IMR-90 (cell line): ENCODE data around the gene OSBPL1A. TPM values are rescaled to one million over a fixed set of nuclear protein-coding genes. Genes with fewer than 3 reads are reported as not detected.

Experiments
- ATAC-seq: fragments of 200-7000 bp; cut with Tn5 transposase; 2 replicates; pipeline ENCODE4 v1.9.1; 2020; ENCODE audit warnings: low read depth, mild to moderate bottlenecking, moderate library complexity
- BruUV-seq: library from RNA; stranded (reverse); fragments of 400-500 nt; replicated peaks from 2 replicates; lab custom pipeline; 2021; lab: Mats Ljungman, UMichigan
- CTCF ChIA-PET: fragments of 300-600 bp; formaldehyde crosslinking; extraction: SDS; loops from one replicate; lab custom pipeline; 2021; ENCODE audit warnings: antibody characterized with exemption; lab: Yijun Ruan, JAX
- POLR2A ChIA-PET: fragments of 300-600 bp; sonication (Branson Sonifier 250); formaldehyde crosslinking; loops from one replicate; lab custom pipeline; 2022; ENCODE audit warnings: antibody characterized with exemption; ENCODE audit not compliant: unreplicated experiment; lab: Charles Lee
- DNase-seq: peaks from one replicate; pipeline ENCODE4 v3.0.0; 2013
- H2AFZ ChIP-seq: replicated peaks from 2 replicates; pipeline ENCODE3; 2013; ENCODE audit warnings: low read length, mild to moderate bottlenecking; ENCODE audit not compliant: poor library complexity
- H2AK5ac ChIP-seq: 2 replicates; pipeline ENCODE4 v1.6.1; 2013; ENCODE audit warnings: low read depth, low read length, inconsistent platforms
- H2AK9ac ChIP-seq: replicated peaks from 2 replicates; pipeline ENCODE3; 2013; ENCODE audit warnings: mild to moderate bottlenecking, low read depth, low read length, moderate library complexity; ENCODE audit not compliant: poor library complexity
- H2BK120ac ChIP-seq: 2 replicates; pipeline ENCODE4 v1.6.1; 2013; ENCODE audit warnings: low read depth, low read length, inconsistent platforms
- H2BK15ac ChIP-seq: 3 replicates; pipeline ENCODE4 v1.6.1; 2013; ENCODE audit warnings: low read depth, low read length, inconsistent platforms
- H2BK20ac ChIP-seq: 2 replicates; pipeline ENCODE4 v1.6.1; 2013; ENCODE audit warnings: low read depth, mild to moderate bottlenecking, inconsistent platforms, low read length, moderate library complexity
- H2BK5ac ChIP-seq: 2 replicates; pipeline ENCODE4 v1.6.1; 2013; ENCODE audit warnings: mild to moderate bottlenecking, low read depth, low read length, inconsistent platforms; ENCODE audit not compliant: poor library complexity, severe bottlenecking
- H3K14ac ChIP-seq: replicated peaks from 2 replicates; pipeline ENCODE4 v1.6.1; 2013; ENCODE audit warnings: low read depth, low read length, inconsistent platforms
- H3K18ac ChIP-seq: 2 replicates; pipeline ENCODE4 v1.6.1; 2013; ENCODE audit warnings: low read depth, low read length, control low read depth
- H3K23ac ChIP-seq: 2 replicates; pipeline ENCODE4 v1.6.1; 2013; ENCODE audit warnings: low read depth, low read length, inconsistent platforms
- H3K27ac ChIP-seq: 2 replicates; pipeline ENCODE4 v1.5.1; 2013; ENCODE audit warnings: mild to moderate bottlenecking, control low read depth, low read length; ENCODE audit not compliant: insufficient read depth
- H3K27me3 ChIP-seq: 2 replicates; pipeline ENCODE4 v1.6.1; 2013; ENCODE audit warnings: low read length; ENCODE audit not compliant: control insufficient read depth, insufficient read depth
- H3K36me3 ChIP-seq: 2 replicates; pipeline ENCODE4 v1.6.1; 2013; ENCODE audit warnings: low read length, mixed read lengths; ENCODE audit not compliant: control insufficient read depth, insufficient read depth
- H3K4ac ChIP-seq: 2 replicates; pipeline ENCODE4 v1.6.1; 2013; ENCODE audit warnings: low read depth, low read length, inconsistent platforms
- H3K4me1 ChIP-seq: 2 replicates; pipeline ENCODE4 v1.6.1; 2013; ENCODE audit warnings: low read length, mixed read lengths; ENCODE audit not compliant: control insufficient read depth, insufficient read depth
- H3K4me2 ChIP-seq: 2 replicates; pipeline ENCODE4 v1.6.1; 2013; ENCODE audit warnings: low read depth, mild to moderate bottlenecking, control low read depth, low read length, moderate library complexity
- H3K4me3 ChIP-seq: 2 replicates; pipeline ENCODE4 v1.5.1; 2013; ENCODE audit warnings: low read depth, mild to moderate bottlenecking, control low read depth, low read length, moderate library complexity; ENCODE audit not compliant: insufficient read depth
- H3K56ac ChIP-seq: 2 replicates; pipeline ENCODE4 v1.6.1; 2013; ENCODE audit warnings: low read length, inconsistent platforms; ENCODE audit not compliant: insufficient read depth; ENCODE audit errors: extremely low read depth
- H3K79me1 ChIP-seq, 2 experiments: 2 replicates each; pipeline ENCODE4 v1.6.1; 2013; ENCODE audit warnings: low read length in 2 of 2, inconsistent platforms in 1 of 2, low read depth in 1 of 2
- H3K9ac ChIP-seq: 2 replicates; pipeline ENCODE4 v1.6.1; 2013; ENCODE audit warnings: low read depth, low read length, control low read depth
- H3K9me1 ChIP-seq: 2 replicates; pipeline ENCODE4 v1.6.1; 2013; ENCODE audit warnings: low read length, inconsistent platforms; ENCODE audit not compliant: insufficient read depth
- H3K9me3 ChIP-seq: 2 replicates; pipeline ENCODE4 v1.6.1; 2013; ENCODE audit warnings: low read length; ENCODE audit not compliant: control insufficient read depth, insufficient read depth
- H4K20me1 ChIP-seq: 2 replicates; pipeline ENCODE4 v1.6.1; 2013; ENCODE audit warnings: low read length, inconsistent platforms; ENCODE audit not compliant: insufficient read depth
- H4K5ac ChIP-seq: 2 replicates; pipeline ENCODE4 v1.6.1; 2013; ENCODE audit warnings: mild to moderate bottlenecking, low read depth, low read length, control low read depth
- H4K8ac ChIP-seq, 2 experiments: 2 replicates each; pipeline ENCODE4 v1.6.1; 2013; ENCODE audit warnings: low read depth in 2 of 2, low read length in 2 of 2, control low read depth in 1 of 2, inconsistent platforms in 1 of 2
- H4K91ac ChIP-seq: 2 replicates; pipeline ENCODE4 v1.6.1; 2013; ENCODE audit warnings: low read depth, low read length, inconsistent platforms; ENCODE audit not compliant: insufficient read depth
- BHLHE40 ChIP-seq: fragments of 150-350 bp; IDR thresholded peaks from 2 replicates; pipeline ENCODE4 v1.6.1; 2016; ENCODE audit warnings: mild to moderate bottlenecking, low read depth, low read length
- CHD1 ChIP-seq: IDR thresholded peaks from 2 replicates; pipeline ENCODE4 v1.6.1; 2012; ENCODE audit warnings: low read depth, low read length, improper control_type of control experiment
- MAFK ChIP-seq: IDR thresholded peaks from 2 replicates; pipeline ENCODE4 v1.6.1; 2012; ENCODE audit warnings: low read depth, low read length, improper control_type of control experiment
- MAZ ChIP-seq: IDR thresholded peaks from 2 replicates; pipeline ENCODE4 v1.6.1; 2012; ENCODE audit warnings: low read depth, mild to moderate bottlenecking, low read length, improper control_type of control experiment, moderate library complexity, borderline replicate concordance
- NFE2L2 ChIP-seq: fragments of 150-350 bp; IDR thresholded peaks from 2 replicates; pipeline ENCODE4 v1.6.1; 2016; ENCODE audit warnings: low read depth, mild to moderate bottlenecking, low read length
- POLR2A ChIP-seq: IDR thresholded peaks from 2 replicates; pipeline ENCODE4 v1.6.1; 2012; ENCODE audit warnings: mild to moderate bottlenecking, low read depth, low read length
- RAD21 ChIP-seq: IDR thresholded peaks from 2 replicates; pipeline ENCODE4 v1.6.1; 2012; ENCODE audit warnings: low read length, improper control_type of control experiment
- RCOR1 ChIP-seq: IDR thresholded peaks from 2 replicates; pipeline ENCODE4 v1.6.1; 2012; ENCODE audit warnings: mild to moderate bottlenecking, low read length, improper control_type of control experiment; ENCODE audit not compliant: insufficient replicate concordance
- RFX5 ChIP-seq: IDR thresholded peaks from 2 replicates; pipeline ENCODE4 v1.8.0; 2012; ENCODE audit warnings: low read depth, mild to moderate bottlenecking, low read length, moderate library complexity
- SMC3 ChIP-seq: fragments of 150-350 bp; IDR thresholded peaks from 2 replicates; pipeline ENCODE4 v1.6.1; 2016; ENCODE audit warnings: low read depth, mild to moderate bottlenecking, antibody characterized with exemption, low read length, moderate library complexity
- WGBS, 2 experiments: methylation state at CpG; one replicate each; pipeline versions ENCODE4 v1.1.5 to v1.1.7; 2013; ENCODE audit warnings: missing lambda C conversion rate in 2 of 2; ENCODE audit not compliant: insufficient read length in 1 of 2; ENCODE audit errors: extremely low coverage in 2 of 2; 5-methylcytosine and 5-hydroxymethylcytosine counted together
- dilution Hi-C: fragments of 300-500 bp; cut with HindIII; formaldehyde crosslinking; loops from one replicate; pipeline ENCODE4 v1.14.3; 2018; ENCODE audit warnings: low sequenced_read_pairs; ENCODE audit not compliant: unreplicated experiment
- in situ Hi-C: fragments of 300-500 bp; cut with MboI; formaldehyde crosslinking; loops from 3 replicates; pipeline ENCODE4 v1.14.3; 2019; ENCODE audit warnings: low sequenced_read_pairs, inconsistent platforms, mixed read lengths
- intact Hi-C: fragments of 100-400 bp; cut with micrococcal nuclease; formaldehyde crosslinking; loops from 2 replicates; pipeline ENCODE4 v1.10.0; 2022
- polyA plus RNA-seq, 3 experiments: library from polyadenylated mRNA; depleted of rRNA; stranded (reverse); fragments of >200 nt; gene quantifications; 2 replicates each; pipeline ENCODE4 v1.2.3, GENCODE V29; 2012; ENCODE audit warnings: low replicate concordance in 1 of 3
- total RNA-seq: library from RNA; depleted of rRNA; stranded (reverse); fragments of >200 nt; gene quantifications from 2 replicates; pipeline ENCODE4 v1.2.3, GENCODE V29; 2012
- TF ChIP-seq, protein P1 (sequence below): fragments of 150-350 bp; IDR thresholded peaks from 2 replicates; pipeline ENCODE4 v1.6.1; 2016; ENCODE audit warnings: low read depth, mild to moderate bottlenecking, low read length, moderate library complexity, borderline replicate concordance
- TF ChIP-seq, protein P2 (sequence below): fragments of 150-350 bp; IDR thresholded peaks from 2 replicates; pipeline ENCODE4 v1.6.1; 2017; ENCODE audit warnings: mild to moderate bottlenecking, antibody characterized with exemption, low read length, low read depth
- TF ChIP-seq, protein P3 (sequence below): conservative IDR thresholded peaks from 2 replicates; pipeline ENCODE4 v1.5.1; 2012; ENCODE audit warnings: mild to moderate bottlenecking, low read depth, low read length, improper control_type of control experiment

OSBPL1A gene
- total and polyA plus RNA-seq, 2 of the 4 experiments (the other 2 are of a cell fraction): 29.4 to 70.4 TPM

DNA sequence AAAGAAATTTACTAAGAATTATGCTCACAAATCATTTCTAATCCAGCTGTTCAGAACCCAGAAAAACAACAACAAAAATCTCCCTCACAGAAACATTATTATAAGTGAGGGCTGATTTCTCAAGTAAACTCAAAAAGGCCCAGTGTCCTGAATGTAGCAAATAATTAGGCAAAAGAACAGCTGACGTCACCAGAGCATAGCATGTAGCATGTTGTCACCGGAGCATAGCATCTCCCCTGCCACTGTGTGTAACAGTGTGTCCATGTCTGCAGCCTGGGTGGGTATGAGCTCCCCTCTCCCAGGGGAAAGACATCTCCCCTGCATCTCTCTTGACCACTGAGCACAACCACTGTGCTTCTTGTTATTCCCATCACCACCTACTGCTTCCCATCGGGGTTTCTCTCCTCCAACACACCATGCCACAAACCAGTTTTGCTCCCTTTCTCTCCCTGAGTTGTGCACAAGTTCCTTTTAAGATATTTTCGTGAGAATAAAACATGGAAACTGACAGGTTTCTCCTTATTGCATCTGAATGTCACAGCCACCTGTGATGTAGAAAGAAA, 132.0 kb downstream of the OSBPL1A start:
- CTCF ChIA-PET: no interaction called here
- H2AK9ac ChIP-seq: no peak overlapping the region
- peaks cover 9% of the 10 kb centered on the region for H3K9me1 ChIP-seq
- H3K9me3 ChIP-seq: no peaks in the 10 kb centered on the region
- peaks cover 16% of the 10 kb centered on the region; the same call in 1 of the 2 replicates for H4K20me1 ChIP-seq
- H2BK15ac ChIP-seq: no peak overlapping the region
- H3K18ac ChIP-seq: no peak overlapping the region
- H2AFZ ChIP-seq: no peak overlapping the region
- H3K27me3 ChIP-seq: no peaks in the 10 kb centered on the region
- no peak overlapping the region for H3K27ac ChIP-seq
- no TSS peak for BruUV-seq
- in situ Hi-C loops (no loop called here), dilution Hi-C loops (no loop called here), intact Hi-C loops (no loop called here)
- POLR2A ChIA-PET: no interaction called here
- no peak overlapping the region for H3K23ac ChIP-seq
- H2AK5ac ChIP-seq: no peak overlapping the region
- H3K4me3 ChIP-seq: no peak overlapping the region
- no peak overlapping the region for H3K14ac ChIP-seq
- TF ChIP-seq RFX5 (no peak), POLR2A (no peak), RCOR1 (no peak), CHD1 (no peak), SMC3 (no peak), NFE2L2 (no peak), RAD21 (no peak), MAFK (no peak), BHLHE40 (no peak), MAZ (no peak)
- TF ChIP-seq, protein P1, sequence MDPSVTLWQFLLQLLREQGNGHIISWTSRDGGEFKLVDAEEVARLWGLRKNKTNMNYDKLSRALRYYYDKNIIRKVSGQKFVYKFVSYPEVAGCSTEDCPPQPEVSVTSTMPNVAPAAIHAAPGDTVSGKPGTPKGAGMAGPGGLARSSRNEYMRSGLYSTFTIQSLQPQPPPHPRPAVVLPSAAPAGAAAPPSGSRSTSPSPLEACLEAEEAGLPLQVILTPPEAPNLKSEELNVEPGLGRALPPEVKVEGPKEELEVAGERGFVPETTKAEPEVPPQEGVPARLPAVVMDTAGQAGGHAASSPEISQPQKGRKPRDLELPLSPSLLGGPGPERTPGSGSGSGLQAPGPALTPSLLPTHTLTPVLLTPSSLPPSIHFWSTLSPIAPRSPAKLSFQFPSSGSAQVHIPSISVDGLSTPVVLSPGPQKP: no peak
- TF ChIP-seq, protein P2, sequence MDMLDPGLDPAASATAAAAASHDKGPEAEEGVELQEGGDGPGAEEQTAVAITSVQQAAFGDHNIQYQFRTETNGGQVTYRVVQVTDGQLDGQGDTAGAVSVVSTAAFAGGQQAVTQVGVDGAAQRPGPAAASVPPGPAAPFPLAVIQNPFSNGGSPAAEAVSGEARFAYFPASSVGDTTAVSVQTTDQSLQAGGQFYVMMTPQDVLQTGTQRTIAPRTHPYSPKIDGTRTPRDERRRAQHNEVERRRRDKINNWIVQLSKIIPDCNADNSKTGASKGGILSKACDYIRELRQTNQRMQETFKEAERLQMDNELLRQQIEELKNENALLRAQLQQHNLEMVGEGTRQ: no peak
- TF ChIP-seq, protein P3, sequence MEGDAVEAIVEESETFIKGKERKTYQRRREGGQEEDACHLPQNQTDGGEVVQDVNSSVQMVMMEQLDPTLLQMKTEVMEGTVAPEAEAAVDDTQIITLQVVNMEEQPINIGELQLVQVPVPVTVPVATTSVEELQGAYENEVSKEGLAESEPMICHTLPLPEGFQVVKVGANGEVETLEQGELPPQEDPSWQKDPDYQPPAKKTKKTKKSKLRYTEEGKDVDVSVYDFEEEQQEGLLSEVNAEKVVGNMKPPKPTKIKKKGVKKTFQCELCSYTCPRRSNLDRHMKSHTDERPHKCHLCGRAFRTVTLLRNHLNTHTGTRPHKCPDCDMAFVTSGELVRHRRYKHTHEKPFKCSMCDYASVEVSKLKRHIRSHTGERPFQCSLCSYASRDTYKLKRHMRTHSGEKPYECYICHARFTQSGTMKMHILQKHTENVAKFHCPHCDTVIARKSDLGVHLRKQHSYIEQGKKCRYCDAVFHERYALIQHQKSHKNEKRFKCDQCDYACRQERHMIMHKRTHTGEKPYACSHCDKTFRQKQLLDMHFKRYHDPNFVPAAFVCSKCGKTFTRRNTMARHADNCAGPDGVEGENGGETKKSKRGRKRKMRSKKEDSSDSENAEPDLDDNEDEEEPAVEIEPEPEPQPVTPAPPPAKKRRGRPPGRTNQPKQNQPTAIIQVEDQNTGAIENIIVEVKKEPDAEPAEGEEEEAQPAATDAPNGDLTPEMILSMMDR: no peak
- H4K5ac ChIP-seq: no peak overlapping the region
- H3K4me2 ChIP-seq: no peak overlapping the region
- ATAC-seq (no peak), DNase-seq (no peak)
- peaks cover 2% of the 10 kb centered on the region; the same call in 1 of the 2 replicates for H3K36me3 ChIP-seq
- H4K8ac ChIP-seq: no peak overlapping the region
- H2BK5ac ChIP-seq: no peak overlapping the region
- no peak overlapping the region for H2BK20ac ChIP-seq
- no peak overlapping the region for H4K91ac ChIP-seq
- no peak overlapping the region for H3K9ac ChIP-seq
- H3K56ac ChIP-seq: no peak overlapping the region
- no CpG with 5 or more reads among the region's 4 CpGs for WGBS, 2 experiments
- peaks cover 23 to 57% of the 10 kb centered on the region in 2 experiments for H3K79me1 ChIP-seq
- H2BK120ac ChIP-seq: no peak overlapping the region
- no peak overlapping the region for H3K4ac ChIP-seq
- peaks cover 10% of the 10 kb centered on the region for H3K4me1 ChIP-seq
